Inflammatory macrophage (primary cell): ENCODE measurements around the gene CGB8.
"Not testable (repeated sequence)": the region's sequence is repeated elsewhere in the genome, so short reads cannot be mapped to it uniquely, and the experiment has no call there.

Source experiments
- DNase-seq, 2 donors: peaks; one replicate each; pipeline ENCODE4 v3.0.0-alpha.2; 2020 to 2022
- total RNA-seq, 18 experiments: gene quantifications; one replicate each; lab custom pipeline; 2026; ENCODE audit warnings: mixed read lengths in 6 of 18, inconsistent platforms in 2 of 18; lab: John Stamatoyannopoulos, UW

CGB8 gene
- 0 to 0.03 (median 0) reads per million in 18 experiments for total RNA-seq

- DNase-seq, result not testable (repeated sequence)
Observed at GRCh38 chr19:49049011-49049410, at the start of gene CGB8. CGB8 (minus strand) TSS chr19:49049111; CDS start chr19:49048739, 372 bp downstream.

- peak; percentile 74 to 79 for DNase-seq
Observed at GRCh38 chr19:49097453-49098288, 48.8 kb upstream of the CGB8 start.

- no peak for DNase-seq
Observed at GRCh38 chr19:49094505-49095482, 45.9 kb upstream of the CGB8 start.

GRCh38 chr19:49092686-49093085 is 43.8 kb upstream of the CGB8 start:
- no peak for DNase-seq

GRCh38 chr19:49091391-49092038 is 42.6 kb upstream of the CGB8 start:
- no peak for DNase-seq

- DNase-seq, result no peak
Observed at GRCh38 chr19:49086296-49086695, 37.4 kb upstream of the CGB8 start.

- no peak for DNase-seq
Observed at GRCh38 chr19:49085868-49086232, 36.9 kb upstream of the CGB8 start.

- peak; percentile 99 to 100 for DNase-seq
Observed at GRCh38 chr19:49085020-49085867, 36.3 kb upstream of the CGB8 start, which contains the start of gene SNRNP70. SNRNP70 (plus strand) TSS chr19:49085451; CDS start chr19:49086415, 964 bp downstream.

GRCh38 chr19:49084206-49085019 is 35.5 kb upstream of the CGB8 start:
- DNase-seq, result no peak

- no peak for DNase-seq
Observed at GRCh38 chr19:49081273-49081672, 32.4 kb upstream of the CGB8 start.

GRCh38 chr19:49080392-49080791 is 31.5 kb upstream of the CGB8 start:
- no peak for DNase-seq

GRCh38 chr19:49074869-49075268 is 26.0 kb upstream of the CGB8 start:
- peak; percentile 28 to 53 for DNase-seq

GRCh38 chr19:49073514-49074378 is 24.8 kb upstream of the CGB8 start:
- peak; percentile 28 to 46 for DNase-seq

GRCh38 chr19:49071860-49072547 is 23.1 kb upstream of the CGB8 start:
- DNase-seq, result peak in 1 of 2 donors; percentile 25

GRCh38 chr19:49070416-49070815 is 21.5 kb upstream of the CGB8 start:
- DNase-seq, result no peak

GRCh38 chr19:49069026-49069425 is 20.1 kb upstream of the CGB8 start:
- DNase-seq, result no peak

- no peak for DNase-seq
Observed at GRCh38 chr19:49067554-49067953, 18.6 kb upstream of the CGB8 start.

GRCh38 chr19:49065905-49066512 is 17.1 kb upstream of the CGB8 start:
- DNase-seq, result no peak
